NCI-H774 (cell line): Measurements from ENCODE around the gene AGAP5.
"Not testable (repeated sequence)": the region's sequence is repeated elsewhere in the genome, so short reads cannot be mapped to it uniquely, and the experiment has no call there.

Source experiments
- DNase-seq: peaks from one replicate; lab custom pipeline; 2025; lab: John Stamatoyannopoulos, UW

AGAP5 gene

GRCh38 chr10:73697675-73698159, at the start of gene AGAP5:
Gene AGAP5 (minus strand): TSS chr10:73698109. CDS start chr10:73697755, 354 bp downstream.
- DNase-seq = not testable (repeated sequence)

GRCh38 chr10:73746721-73747120, 48.8 kb upstream of the AGAP5 start:
- DNase-seq = no peak

GRCh38 chr10:73744664-73744975, 46.7 kb upstream of the AGAP5 start:
- peak; percentile 31 for DNase-seq

- peak; percentile 92 for DNase-seq
Observed at GRCh38 chr10:73743905-73744663, 46.2 kb upstream of the AGAP5 start, which contains the start of gene SEC24C. Gene SEC24C (plus strand): TSS chr10:73744372. CDS start chr10:73746833, 2,461 bp downstream.

GRCh38 chr10:73743327-73743904, 45.5 kb upstream of the AGAP5 start:
- DNase-seq = no peak

- DNase-seq = no peak
Observed at GRCh38 chr10:73742454-73742734, 44.5 kb upstream of the AGAP5 start.

GRCh38 chr10:73740501-73741254, 42.8 kb upstream of the AGAP5 start:
- not testable (repeated sequence) for DNase-seq

GRCh38 chr10:73734796-73735305, 36.9 kb upstream of the AGAP5 start:
- DNase-seq = no peak

GRCh38 chr10:73734028-73734720, 36.3 kb upstream of the AGAP5 start:
- no peak for DNase-seq

- no peak for DNase-seq
Observed at GRCh38 chr10:73732931-73733623, 35.2 kb upstream of the AGAP5 start.

- no peak for DNase-seq
Observed at GRCh38 chr10:73732426-73732825, 34.5 kb upstream of the AGAP5 start.

- DNase-seq = no peak
Observed at GRCh38 chr10:73731588-73732375, 33.9 kb upstream of the AGAP5 start.

- peak; percentile 86 for DNase-seq
Observed at GRCh38 chr10:73730153-73730906, 32.4 kb upstream of the AGAP5 start.

GRCh38 chr10:73729781-73730152, 31.9 kb upstream of the AGAP5 start:
- DNase-seq = not testable (repeated sequence)

GRCh38 chr10:73723516-73723915, 25.6 kb upstream of the AGAP5 start:
- DNase-seq = no peak

GRCh38 chr10:73720561-73720960, 22.7 kb upstream of the AGAP5 start:
- DNase-seq = not testable (repeated sequence)

- no peak for DNase-seq
Observed at GRCh38 chr10:73717556-73717955, 19.6 kb upstream of the AGAP5 start.

- no peak for DNase-seq
Observed at GRCh38 chr10:73716251-73716650, 18.3 kb upstream of the AGAP5 start.

GRCh38 chr10:73715179-73716156, 17.6 kb upstream of the AGAP5 start:
- DNase-seq = not testable (repeated sequence)
